ENCODE results near the gene HOXA13. TPM values are rescaled to one million over a fixed set of nuclear protein-coding genes. Genes with fewer than 3 reads are reported as not detected.

Gene HOXA13
- total and polyA plus RNA-seq, 4 donors = 0.02 TPM; not detected in 3

- Histone ChIP-seq H3K36me3 (ENCODE audit: control insufficient read depth in 4 of 4, insufficient read depth in 3 of 4, low read depth in 1 of 4, low read length in 3 of 4) (no peaks in the 10 kb centered on the region), H3K4me1 (ENCODE audit: control insufficient read depth in 4 of 4, insufficient read depth in 4 of 4, low read length in 3 of 4) (peaks cover 5 to 27% (median 17%) of the 10 kb centered on the region in 4 donors), H3K27ac (ENCODE audit: low read depth in 1 of 2, low read length in 2 of 2) (no peak overlapping the region), H3K4me3 (ENCODE audit: low read depth in 1 of 3, low read length in 3 of 3) (no peak overlapping the region), H3K27me3 (ENCODE audit: control insufficient read depth in 4 of 4, insufficient read depth in 4 of 4, low read length in 3 of 4) (peaks cover 8 to 40% (median 25%) of the 10 kb centered on the region in 4 donors), H3K9ac (ENCODE audit: low read depth in 1 of 2, low read length in 2 of 2) (no peak overlapping the region), H3K9me3 (ENCODE audit: control insufficient read depth in 4 of 4, low read length in 3 of 4) (no peaks in the 10 kb centered on the region)
- 7% methylated on average over 43 of the region's 43 CpGs for WGBS
- no peak for DNase-seq (ENCODE audit: low spot score)
- TF ChIP-seq EGR1 (IDR thresholded peaks at IDR 0.05; ENCODE audit: low read depth in 2 of 2) (no peak), MAX (IDR thresholded peaks at IDR 0.05) (no peak), HNF4A (conservative IDR thresholded peaks at IDR 0.05) (no peak), NR2F2 (IDR thresholded peaks at IDR 0.05) (no peak), FOXA2 (IDR thresholded peaks at IDR 0.05) (no peak), YY1 (IDR thresholded peaks at IDR 0.05) (no peak), RAD21 (IDR thresholded peaks at IDR 0.05) (no peak), FOXA1 (IDR thresholded peaks at IDR 0.05) (no peak), GABPA (IDR thresholded peaks at IDR 0.05 in 1 of 2, conservative IDR thresholded peaks at IDR 0.05 in 1 of 2) (no peak), JUND (IDR thresholded peaks at IDR 0.05) (no peak), RXRA (IDR thresholded peaks at IDR 0.05) (no peak), REST (IDR thresholded peaks at IDR 0.05) (no peak), HNF4G (IDR thresholded peaks at IDR 0.05) (no peak), SP1 (IDR thresholded peaks at IDR 0.05) (no peak)
- TF ChIP-seq, protein P1, sequence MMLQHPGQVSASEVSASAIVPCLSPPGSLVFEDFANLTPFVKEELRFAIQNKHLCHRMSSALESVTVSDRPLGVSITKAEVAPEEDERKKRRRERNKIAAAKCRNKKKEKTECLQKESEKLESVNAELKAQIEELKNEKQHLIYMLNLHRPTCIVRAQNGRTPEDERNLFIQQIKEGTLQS (IDR thresholded peaks at IDR 0.05) = no peak
- TF ChIP-seq, protein P2, sequence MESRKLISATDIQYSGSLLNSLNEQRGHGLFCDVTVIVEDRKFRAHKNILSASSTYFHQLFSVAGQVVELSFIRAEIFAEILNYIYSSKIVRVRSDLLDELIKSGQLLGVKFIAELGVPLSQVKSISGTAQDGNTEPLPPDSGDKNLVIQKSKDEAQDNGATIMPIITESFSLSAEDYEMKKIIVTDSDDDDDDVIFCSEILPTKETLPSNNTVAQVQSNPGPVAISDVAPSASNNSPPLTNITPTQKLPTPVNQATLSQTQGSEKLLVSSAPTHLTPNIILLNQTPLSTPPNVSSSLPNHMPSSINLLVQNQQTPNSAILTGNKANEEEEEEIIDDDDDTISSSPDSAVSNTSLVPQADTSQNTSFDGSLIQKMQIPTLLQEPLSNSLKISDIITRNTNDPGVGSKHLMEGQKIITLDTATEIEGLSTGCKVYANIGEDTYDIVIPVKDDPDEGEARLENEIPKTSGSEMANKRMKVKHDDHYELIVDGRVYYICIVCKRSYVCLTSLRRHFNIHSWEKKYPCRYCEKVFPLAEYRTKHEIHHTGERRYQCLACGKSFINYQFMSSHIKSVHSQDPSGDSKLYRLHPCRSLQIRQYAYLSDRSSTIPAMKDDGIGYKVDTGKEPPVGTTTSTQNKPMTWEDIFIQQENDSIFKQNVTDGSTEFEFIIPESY (IDR thresholded peaks at IDR 0.05) = no peak
- TF ChIP-seq, protein P3, sequence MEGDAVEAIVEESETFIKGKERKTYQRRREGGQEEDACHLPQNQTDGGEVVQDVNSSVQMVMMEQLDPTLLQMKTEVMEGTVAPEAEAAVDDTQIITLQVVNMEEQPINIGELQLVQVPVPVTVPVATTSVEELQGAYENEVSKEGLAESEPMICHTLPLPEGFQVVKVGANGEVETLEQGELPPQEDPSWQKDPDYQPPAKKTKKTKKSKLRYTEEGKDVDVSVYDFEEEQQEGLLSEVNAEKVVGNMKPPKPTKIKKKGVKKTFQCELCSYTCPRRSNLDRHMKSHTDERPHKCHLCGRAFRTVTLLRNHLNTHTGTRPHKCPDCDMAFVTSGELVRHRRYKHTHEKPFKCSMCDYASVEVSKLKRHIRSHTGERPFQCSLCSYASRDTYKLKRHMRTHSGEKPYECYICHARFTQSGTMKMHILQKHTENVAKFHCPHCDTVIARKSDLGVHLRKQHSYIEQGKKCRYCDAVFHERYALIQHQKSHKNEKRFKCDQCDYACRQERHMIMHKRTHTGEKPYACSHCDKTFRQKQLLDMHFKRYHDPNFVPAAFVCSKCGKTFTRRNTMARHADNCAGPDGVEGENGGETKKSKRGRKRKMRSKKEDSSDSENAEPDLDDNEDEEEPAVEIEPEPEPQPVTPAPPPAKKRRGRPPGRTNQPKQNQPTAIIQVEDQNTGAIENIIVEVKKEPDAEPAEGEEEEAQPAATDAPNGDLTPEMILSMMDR (IDR thresholded peaks at IDR 0.05; ENCODE audit: low read depth, low read length, missing input control) = no peak
These were observed 43.7 kb upstream of the HOXA13 start for GRCh38 chr7:27243340-27244163.

All from liver (tissue), 9 donors.